G401 (cell line): Measurements from ENCODE around the gene SNAPC3. TPM values are rescaled to one million over a fixed set of nuclear protein-coding genes. Genes with fewer than 3 reads are reported as not detected.
A peak's percentile ranks its signal among the peaks of the same experiment; 100 is the strongest.
"Not testable (repeated sequence)": the region's sequence is repeated elsewhere in the genome, so short reads cannot be mapped to it uniquely, and the experiment has no call there.

Experiments
- DNase-seq: peaks from one replicate; pipeline ENCODE4 v3.0.0-alpha.2; 2015; ENCODE audit warnings: low spot score
- in situ Hi-C: cut with HindIII; loops from 2 replicates; pipeline ENCODE4 v1.10.0; 2016; ENCODE audit warnings: low sequenced_read_pairs, mixed read lengths
- total RNA-seq: library from RNA; depleted of rRNA; stranded (reverse); fragments of >200 nt; shearing (Covaris generic); gene quantifications from 2 replicates; pipeline ENCODE4 v1.2.3, GENCODE V29; 2014; rRNA removed

SNAPC3 gene
- 20.1 and 20.5 TPM in 2 replicates for total RNA-seq

- in situ Hi-C loops, result no loop called here
- DNase-seq, result peak; percentile 95
Observed at GRCh38 chr9:15422372-15423230, at the start of gene SNAPC3. SNAPC3 (plus strand) TSS chr9:15422876; CDS start chr9:15422880, 4 bp downstream.

GRCh38 chr9:15373881-15374280 lies 48.8 kb upstream of the SNAPC3 start:
- DNase-seq, result no peak
- in situ Hi-C loops, result no loop called here

- in situ Hi-C loops, result no loop called here
- no peak for DNase-seq
Observed at GRCh38 chr9:15374310-15374709, 48.4 kb upstream of the SNAPC3 start.

- in situ Hi-C loops, result no loop called here
- DNase-seq, result no peak
Observed at GRCh38 chr9:15374825-15375224, 47.9 kb upstream of the SNAPC3 start.

- in situ Hi-C loops, result no loop called here
Observed at GRCh38 chr9:15377625-15378540, 44.8 kb upstream of the SNAPC3 start.

GRCh38 chr9:15379317-15379716 lies 43.4 kb upstream of the SNAPC3 start:
- DNase-seq, in situ Hi-C loops: not testable (repeated sequence)

More at GRCh38 chr9:15377625-15378540, 44.8 kb upstream of the SNAPC3 start:
- no peak for DNase-seq

GRCh38 chr9:15379888-15380287 lies 42.8 kb upstream of the SNAPC3 start:
- in situ Hi-C loops, DNase-seq: not testable (repeated sequence)

GRCh38 chr9:15381491-15381890 lies 41.2 kb upstream of the SNAPC3 start:
- in situ Hi-C loops, result no loop called here
- no peak for DNase-seq

GRCh38 chr9:15386465-15386864 lies 36.2 kb upstream of the SNAPC3 start:
- DNase-seq, result no peak
- in situ Hi-C loops, result no loop called here

- in situ Hi-C loops, result no loop called here
- DNase-seq, result no peak
Observed at GRCh38 chr9:15389173-15389572, 33.5 kb upstream of the SNAPC3 start.

GRCh38 chr9:15389631-15390030 lies 33.0 kb upstream of the SNAPC3 start:
- in situ Hi-C loops, result no loop called here
- DNase-seq, result no peak

GRCh38 chr9:15390201-15390600 lies 32.5 kb upstream of the SNAPC3 start:
- in situ Hi-C loops, result no loop called here
- no peak for DNase-seq

- no peak for DNase-seq
- in situ Hi-C loops, result no loop called here
Observed at GRCh38 chr9:15392363-15392762, 30.3 kb upstream of the SNAPC3 start.

GRCh38 chr9:15400281-15400941 lies 22.3 kb upstream of the SNAPC3 start:
- in situ Hi-C loops, result no loop called here
- DNase-seq, result no peak

- in situ Hi-C loops, result no loop called here
- DNase-seq, result no peak
Observed at GRCh38 chr9:15401266-15401665, 21.4 kb upstream of the SNAPC3 start.

GRCh38 chr9:15403155-15403554 lies 19.5 kb upstream of the SNAPC3 start:
- peak; percentile 7 for DNase-seq
- in situ Hi-C loops, result no loop called here

GRCh38 chr9:15404171-15404570 lies 18.5 kb upstream of the SNAPC3 start:
- in situ Hi-C loops, result no loop called here
- no peak for DNase-seq

GRCh38 chr9:15416880-15417279 lies 5.8 kb upstream of the SNAPC3 start:
- in situ Hi-C loops, result no loop called here
- DNase-seq, result peak; percentile 51

GRCh38 chr9:15417626-15418025 lies 5.0 kb upstream of the SNAPC3 start:
- no peak for DNase-seq
- in situ Hi-C loops, result no loop called here
